Rectal smooth muscle tissue (tissue), 1 donor: ENCODE data around the gene COPS8.
A peak's percentile ranks its signal among the peaks of the same experiment; 100 is the strongest.

Experiments
- H3K27ac ChIP-seq: one replicate; pipeline ENCODE4 v1.7.0; 2013; ENCODE audit warnings: low read depth, low read length, inconsistent platforms
- H3K27me3 ChIP-seq: one replicate; pipeline ENCODE4 v1.7.0; 2013; ENCODE audit warnings: low read length; ENCODE audit not compliant: control insufficient read depth, insufficient read depth
- H3K36me3 ChIP-seq: one replicate; pipeline ENCODE4 v1.7.0; 2013; ENCODE audit warnings: low read length; ENCODE audit not compliant: control insufficient read depth, insufficient read depth
- H3K4me1 ChIP-seq: one replicate; pipeline ENCODE4 v1.7.0; 2013; ENCODE audit warnings: low read length; ENCODE audit not compliant: control insufficient read depth, insufficient read depth
- H3K4me3 ChIP-seq: one replicate; pipeline ENCODE4 v1.7.0; 2013; ENCODE audit warnings: low read length
- H3K9ac ChIP-seq: one replicate; pipeline ENCODE4 v1.7.0; 2013; ENCODE audit warnings: low read length

Gene COPS8

DNA sequence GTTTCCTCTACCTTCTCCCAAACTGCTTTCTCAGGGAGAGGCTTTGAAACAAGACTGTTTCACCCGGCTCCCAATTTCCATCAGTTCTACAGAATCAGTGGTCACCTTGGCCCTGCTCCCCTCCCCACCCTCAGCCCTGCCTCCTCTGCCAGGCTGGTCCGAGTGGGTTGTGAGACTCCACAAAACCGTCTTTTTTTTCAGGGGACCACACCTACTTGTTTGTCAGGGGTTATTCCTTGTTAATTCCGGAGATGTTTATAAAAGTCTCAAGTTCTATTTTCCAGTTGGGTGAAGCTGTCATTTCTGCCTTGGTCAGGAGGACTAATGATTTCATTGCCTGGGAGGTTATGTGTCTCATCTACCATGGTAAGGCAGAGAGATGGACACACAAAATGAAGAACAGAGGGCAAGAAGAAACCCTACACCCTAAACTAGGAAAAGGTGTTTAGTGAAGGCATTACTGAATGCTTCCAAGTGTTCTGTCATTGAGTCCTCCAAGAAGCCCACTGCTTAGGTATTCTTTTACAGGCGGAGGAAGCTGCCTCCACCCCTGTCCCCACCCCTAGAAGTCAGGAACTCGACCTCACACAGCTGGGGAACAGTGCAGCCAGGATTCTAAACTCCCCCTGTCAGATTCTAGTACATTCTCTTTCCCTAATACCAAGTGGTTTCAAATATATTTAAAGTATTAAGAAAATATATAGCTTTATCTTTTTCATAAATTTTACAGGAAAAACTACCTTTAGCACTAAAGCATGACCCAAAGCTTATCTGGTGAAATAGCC lies 46.3 kb downstream of the COPS8 start:
- H3K27ac ChIP-seq: no peak overlapping the region
- H3K4me1 ChIP-seq: peaks cover 26% of the 10 kb centered on the region
- H3K36me3 ChIP-seq: no peaks in the 10 kb centered on the region
- H3K9ac ChIP-seq: no peak overlapping the region
- no peaks in the 10 kb centered on the region for H3K27me3 ChIP-seq
- H3K4me3 ChIP-seq: no peak overlapping the region

DNA sequence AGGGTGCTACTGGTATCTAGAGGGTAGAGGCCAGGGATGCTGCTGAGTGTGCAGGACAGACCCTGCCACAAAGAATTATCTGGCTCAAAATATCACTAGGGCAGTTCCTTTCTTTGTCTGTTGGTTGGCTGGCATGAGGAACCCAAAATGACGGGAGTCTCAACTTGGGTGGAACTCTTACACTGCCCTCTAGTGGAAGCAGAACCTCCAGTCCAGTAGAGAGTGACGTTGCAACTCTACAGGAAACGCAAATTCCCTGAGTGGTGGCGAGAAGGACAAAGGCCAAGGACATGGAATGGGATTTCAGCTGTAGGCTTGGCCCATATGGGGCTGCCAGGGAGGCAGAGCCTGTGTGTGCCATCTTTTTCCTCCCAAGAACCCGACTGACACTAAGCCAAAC lies 47.1 kb downstream of the COPS8 start:
- Histone ChIP-seq H3K4me1 (peaks cover 17% of the 10 kb centered on the region), H3K4me3 (no peak overlapping the region), H3K27me3 (no peaks in the 10 kb centered on the region), H3K27ac (no peak overlapping the region), H3K36me3 (no peaks in the 10 kb centered on the region), H3K9ac (no peak overlapping the region)

- H3K4me3 ChIP-seq: no peak overlapping the region
- no peak overlapping the region for H3K9ac ChIP-seq
- peaks cover under 1% of the 10 kb centered on the region for H3K4me1 ChIP-seq
- no peak overlapping the region for H3K27ac ChIP-seq
- H3K36me3 ChIP-seq: no peaks in the 10 kb centered on the region
- no peaks in the 10 kb centered on the region for H3K27me3 ChIP-seq
Observed at GRCh38 chr2:237134321-237135230, 48.9 kb downstream of the COPS8 start.

GRCh38 chr2:237136824-237137223 lies 51.1 kb downstream of the COPS8 start:
- H3K27me3 ChIP-seq: no peaks in the 10 kb centered on the region
- H3K9ac ChIP-seq: no peak overlapping the region
- peaks cover 3% of the 10 kb centered on the region for H3K4me1 ChIP-seq
- H3K4me3 ChIP-seq: no peak overlapping the region
- H3K27ac ChIP-seq: no peak overlapping the region
- H3K36me3 ChIP-seq: no peaks in the 10 kb centered on the region

DNA sequence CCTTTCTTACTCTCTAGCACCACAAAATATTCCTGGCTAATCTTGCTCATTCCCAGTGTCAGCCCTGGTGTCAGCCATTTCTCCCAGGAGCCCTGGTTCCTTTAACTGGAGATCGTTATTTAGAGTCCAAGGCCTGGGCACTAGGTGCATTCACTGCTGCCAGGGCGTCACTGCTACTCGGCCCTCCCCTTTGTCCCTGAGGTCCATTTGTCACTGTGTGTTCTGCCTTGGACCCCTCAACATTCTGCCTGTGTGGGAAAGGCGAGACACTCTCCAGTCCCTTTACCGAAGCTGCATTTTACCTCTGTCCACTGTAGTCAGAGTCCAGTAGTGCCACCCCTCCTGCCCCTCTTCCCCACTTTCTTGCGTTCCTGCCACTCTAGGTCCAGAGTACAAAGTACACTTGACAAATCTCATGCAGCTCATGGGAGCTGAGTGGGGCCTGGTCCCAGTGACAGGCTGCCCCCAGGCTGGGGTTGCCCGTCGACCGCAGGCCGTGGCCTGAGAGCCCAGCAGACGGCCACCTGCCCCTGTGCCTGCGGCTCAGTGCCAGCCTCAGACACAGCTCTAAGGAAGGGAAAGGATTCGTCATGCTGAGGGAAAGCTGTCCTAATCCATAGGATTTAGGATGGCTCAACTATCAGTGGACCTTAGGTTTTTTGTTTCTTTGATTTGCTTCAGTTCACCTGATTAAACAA lies 52.1 kb downstream of the COPS8 start:
- Histone ChIP-seq H3K36me3 (no peaks in the 10 kb centered on the region), H3K27ac (no peak overlapping the region)

GRCh38 chr2:237139123-237139675 lies 53.5 kb downstream of the COPS8 start:
- Histone ChIP-seq H3K4me1 (peaks cover 3% of the 10 kb centered on the region), H3K36me3 (no peaks in the 10 kb centered on the region), H3K9ac (no peak overlapping the region), H3K27ac (no peak overlapping the region), H3K27me3 (no peaks in the 10 kb centered on the region), H3K4me3 (no peak overlapping the region)

More for the DNA sequence above, 52.1 kb downstream of the COPS8 start:
- Histone ChIP-seq H3K4me3 (no peak overlapping the region), H3K9ac (no peak overlapping the region), H3K4me1 (peaks cover 3% of the 10 kb centered on the region), H3K27me3 (no peaks in the 10 kb centered on the region)

DNA sequence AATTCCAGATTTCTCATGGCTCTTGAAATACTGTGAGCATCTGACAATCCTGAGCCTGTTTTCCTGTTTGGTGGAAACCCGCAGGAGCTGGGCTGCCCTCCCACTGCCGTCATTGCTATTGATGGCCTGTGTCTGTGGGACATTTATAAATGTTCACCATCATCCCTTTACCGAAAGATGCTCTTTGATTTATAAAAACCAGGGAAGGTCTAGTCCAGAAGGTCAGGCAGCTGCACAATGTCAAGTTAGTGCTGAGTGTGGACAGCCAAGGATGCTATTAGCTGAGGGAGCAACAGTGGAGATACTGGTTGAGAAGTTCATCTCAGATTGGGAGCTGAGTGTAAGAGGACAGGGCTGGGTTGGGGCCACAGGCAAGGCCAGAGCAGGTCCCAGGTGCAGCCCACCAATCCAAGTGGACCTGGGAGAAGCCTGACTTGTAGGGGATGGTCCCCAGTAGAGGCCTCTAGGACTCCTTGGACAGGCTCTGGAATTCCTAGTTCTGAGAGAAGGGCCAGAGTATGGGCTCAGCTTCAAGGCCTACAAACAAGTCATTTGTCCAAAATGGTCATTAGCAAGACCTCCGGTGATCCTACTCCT lies 55.1 kb downstream of the COPS8 start:
- H3K4me1 ChIP-seq: peaks cover 3% of the 10 kb centered on the region
- H3K27me3 ChIP-seq: no peaks in the 10 kb centered on the region
- H3K4me3 ChIP-seq: no peak overlapping the region
- no peak overlapping the region for H3K9ac ChIP-seq
- H3K27ac ChIP-seq: peak overlapping the region; percentile 49
- no peaks in the 10 kb centered on the region for H3K36me3 ChIP-seq

DNA sequence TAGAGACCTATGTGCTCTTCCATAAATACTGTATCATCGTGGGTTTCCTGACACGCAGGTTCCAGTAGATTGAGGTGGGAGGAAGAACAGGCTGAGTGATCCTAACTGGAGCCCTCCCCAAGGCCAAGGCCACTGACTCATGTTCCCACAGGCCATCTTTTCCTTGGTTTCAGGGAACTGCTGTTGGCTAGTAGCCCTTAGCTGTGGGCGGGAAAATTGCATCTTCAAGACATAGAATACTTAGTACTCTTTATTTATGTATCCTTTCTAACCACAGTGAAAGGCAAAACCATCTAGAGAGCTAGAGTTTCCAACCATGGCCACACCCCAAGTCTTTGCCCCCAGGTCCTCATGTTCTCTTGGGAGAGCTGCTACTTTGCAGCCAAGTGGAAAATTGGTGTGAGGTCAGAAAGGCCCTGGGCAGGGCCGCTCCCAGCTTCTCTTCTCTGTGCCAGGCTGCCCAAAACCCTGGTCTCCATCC lies 55.9 kb downstream of the COPS8 start:
- H3K4me3 ChIP-seq: no peak overlapping the region

GRCh38 chr2:237143118-237143517 lies 57.4 kb downstream of the COPS8 start:
- no peak overlapping the region for H3K4me3 ChIP-seq
- H3K36me3 ChIP-seq: no peaks in the 10 kb centered on the region
- no peaks in the 10 kb centered on the region for H3K27me3 ChIP-seq
- H3K9ac ChIP-seq: no peak overlapping the region
- H3K27ac ChIP-seq: peak overlapping the region; percentile 62
- peaks cover 3% of the 10 kb centered on the region for H3K4me1 ChIP-seq

More for the DNA sequence above, 55.9 kb downstream of the COPS8 start:
- Histone ChIP-seq H3K9ac (no peak overlapping the region), H3K4me1 (peaks cover 3% of the 10 kb centered on the region), H3K27me3 (no peaks in the 10 kb centered on the region), H3K36me3 (no peaks in the 10 kb centered on the region), H3K27ac (peak overlapping the region; percentile 49)

GRCh38 chr2:237143676-237144440 lies 58.2 kb downstream of the COPS8 start:
- Histone ChIP-seq H3K27ac (peak overlapping the region; percentile 62), H3K9ac (no peak overlapping the region)

DNA sequence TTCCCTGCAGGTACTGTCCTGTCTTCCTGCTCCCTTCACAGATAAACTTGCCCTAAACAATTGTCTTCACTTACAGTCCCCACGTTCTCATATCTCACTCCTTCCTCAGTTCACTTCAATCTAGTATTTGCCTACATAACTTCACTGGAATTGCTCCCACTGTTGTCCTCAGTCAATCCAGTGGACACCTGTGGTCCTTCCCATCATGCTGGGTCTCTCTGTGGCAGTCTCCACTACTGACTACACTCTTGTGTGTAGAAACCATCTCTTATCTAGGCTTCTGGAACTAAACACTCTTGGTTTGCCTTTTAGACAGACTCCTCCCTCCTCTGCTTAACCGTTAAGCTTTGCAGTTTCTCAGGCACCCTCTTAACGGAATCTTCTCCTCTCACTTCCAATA lies 58.8 kb downstream of the COPS8 start:
- Histone ChIP-seq H3K27ac (peak overlapping the region; percentile 33), H3K4me1 (peaks cover 3% of the 10 kb centered on the region), H3K4me3 (no peak overlapping the region), H3K27me3 (no peaks in the 10 kb centered on the region), H3K36me3 (no peaks in the 10 kb centered on the region), H3K9ac (no peak overlapping the region)

More at GRCh38 chr2:237143676-237144440, 58.2 kb downstream of the COPS8 start:
- Histone ChIP-seq H3K27me3 (no peaks in the 10 kb centered on the region), H3K4me1 (peaks cover 3% of the 10 kb centered on the region), H3K36me3 (no peaks in the 10 kb centered on the region), H3K4me3 (no peak overlapping the region)
